ENCODE data around the gene AARS1.

DNA sequence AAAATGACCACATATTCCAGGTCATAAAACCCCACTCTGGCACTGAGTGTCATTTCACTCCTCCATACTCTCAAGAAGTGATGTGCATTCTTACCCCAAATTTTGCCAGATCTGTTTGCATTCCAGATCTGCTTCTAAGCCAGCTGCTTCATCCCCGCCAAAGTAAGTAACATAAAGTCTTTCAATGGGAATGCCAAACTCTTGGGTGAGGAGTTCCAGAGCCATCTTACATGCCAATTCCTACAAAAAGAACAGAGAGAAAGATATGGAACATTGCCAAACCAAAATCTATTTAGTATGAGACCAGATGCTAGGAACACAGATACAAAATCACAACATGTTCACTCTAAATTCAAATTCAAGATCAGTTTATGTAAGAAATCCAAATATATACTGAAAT lies 12.9 kb downstream of the AARS1 start:
- TF ChIP-seq, protein P1, sequence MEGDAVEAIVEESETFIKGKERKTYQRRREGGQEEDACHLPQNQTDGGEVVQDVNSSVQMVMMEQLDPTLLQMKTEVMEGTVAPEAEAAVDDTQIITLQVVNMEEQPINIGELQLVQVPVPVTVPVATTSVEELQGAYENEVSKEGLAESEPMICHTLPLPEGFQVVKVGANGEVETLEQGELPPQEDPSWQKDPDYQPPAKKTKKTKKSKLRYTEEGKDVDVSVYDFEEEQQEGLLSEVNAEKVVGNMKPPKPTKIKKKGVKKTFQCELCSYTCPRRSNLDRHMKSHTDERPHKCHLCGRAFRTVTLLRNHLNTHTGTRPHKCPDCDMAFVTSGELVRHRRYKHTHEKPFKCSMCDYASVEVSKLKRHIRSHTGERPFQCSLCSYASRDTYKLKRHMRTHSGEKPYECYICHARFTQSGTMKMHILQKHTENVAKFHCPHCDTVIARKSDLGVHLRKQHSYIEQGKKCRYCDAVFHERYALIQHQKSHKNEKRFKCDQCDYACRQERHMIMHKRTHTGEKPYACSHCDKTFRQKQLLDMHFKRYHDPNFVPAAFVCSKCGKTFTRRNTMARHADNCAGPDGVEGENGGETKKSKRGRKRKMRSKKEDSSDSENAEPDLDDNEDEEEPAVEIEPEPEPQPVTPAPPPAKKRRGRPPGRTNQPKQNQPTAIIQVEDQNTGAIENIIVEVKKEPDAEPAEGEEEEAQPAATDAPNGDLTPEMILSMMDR (IDR thresholded peaks at IDR 0.05): no peak
- TF ChIP-seq POLR2A (IDR thresholded peaks at IDR 0.05): no peak

Measured in thyroid gland (tissue), 4 donors.